GM18526 (cell line): Measurements from ENCODE around the gene ZNF839.
A peak's percentile ranks its signal among the peaks of the same experiment; 100 is the strongest.

Experiments
- POLR2A ChIP-seq: IDR thresholded peaks from 3 replicates; pipeline ENCODE4 v1.6.1; 2011; ENCODE audit not compliant: insufficient read length; ENCODE audit errors: extremely low read depth

ZNF839 gene

DNA sequence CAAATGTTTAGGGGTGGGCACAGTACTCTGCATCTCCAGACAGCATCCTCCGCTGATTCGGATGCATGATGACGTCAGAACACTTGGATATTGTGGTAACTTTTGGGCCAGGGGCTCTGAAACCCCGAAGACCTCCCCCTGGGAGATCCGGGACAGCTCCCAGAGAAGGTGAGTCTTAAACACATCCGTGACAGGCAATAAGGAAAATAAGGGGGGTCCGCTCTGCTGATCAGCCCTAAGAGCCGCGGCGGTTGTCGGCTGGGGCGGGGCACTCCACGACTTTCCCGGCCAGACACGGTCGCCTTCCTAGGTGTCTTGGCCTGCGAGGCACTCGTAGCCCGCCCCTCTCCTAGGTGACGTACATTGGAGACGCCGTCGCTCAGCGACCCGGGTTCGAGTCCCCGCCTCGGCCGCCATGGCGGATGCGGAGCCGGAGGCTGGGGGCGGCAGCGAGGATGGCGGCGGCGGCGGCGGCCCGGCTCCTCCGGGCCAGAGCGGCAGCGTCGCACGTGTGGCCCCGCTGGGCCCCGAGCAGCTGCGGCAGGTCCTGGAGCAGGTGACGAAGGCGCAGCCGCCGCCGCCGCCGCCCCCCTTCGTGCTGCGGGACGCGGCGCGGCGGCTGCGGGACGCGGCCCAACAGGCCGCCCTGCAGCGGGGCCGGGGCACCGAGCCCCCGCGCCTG, at the start of gene ZNF839:
ZNF839 (plus strand) TSS at position 396 of the 682 bp plus-strand sequence; CDS start at position 416, 20 bp downstream.
- peak; percentile 59 for TF ChIP-seq POLR2A

DNA sequence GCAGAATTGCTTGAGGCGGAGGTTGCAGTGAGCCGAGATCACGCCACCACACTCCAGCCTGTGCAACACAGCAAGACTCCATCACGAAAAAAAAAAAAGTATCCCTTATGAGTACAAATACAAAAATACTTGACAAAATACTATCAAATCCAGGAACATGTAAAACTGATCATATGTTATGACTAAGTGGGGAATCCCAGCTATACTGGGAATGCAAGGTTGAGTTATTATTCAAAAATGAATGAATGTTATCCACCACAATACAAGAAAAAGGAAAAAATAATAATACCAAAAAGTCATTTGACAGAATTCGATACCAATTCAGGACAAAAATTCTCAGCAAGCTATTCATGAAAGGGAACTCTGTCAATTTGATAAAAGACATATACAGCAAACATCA, 47.2 kb upstream of the ZNF839 start:
- TF ChIP-seq POLR2A = no peak

DNA sequence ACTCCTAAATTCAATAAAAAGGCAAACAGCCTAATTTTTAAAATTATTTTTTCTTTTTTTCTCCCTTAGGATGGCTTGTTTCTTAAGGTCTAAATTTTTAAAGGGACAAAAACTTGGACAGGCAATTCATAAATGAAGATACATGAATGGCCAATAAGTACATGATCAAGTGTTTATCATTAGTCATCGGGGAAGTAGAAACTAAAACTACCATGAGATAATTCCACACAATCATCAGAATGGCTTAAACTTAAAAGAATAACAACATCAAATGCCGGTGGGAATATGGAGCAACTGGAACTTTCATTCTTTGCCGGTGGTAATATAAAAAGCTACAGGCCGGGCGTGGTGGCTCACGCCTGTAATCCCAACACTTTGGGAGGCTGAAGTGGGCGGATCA, 43.7 kb upstream of the ZNF839 start:
- no peak for TF ChIP-seq POLR2A

DNA sequence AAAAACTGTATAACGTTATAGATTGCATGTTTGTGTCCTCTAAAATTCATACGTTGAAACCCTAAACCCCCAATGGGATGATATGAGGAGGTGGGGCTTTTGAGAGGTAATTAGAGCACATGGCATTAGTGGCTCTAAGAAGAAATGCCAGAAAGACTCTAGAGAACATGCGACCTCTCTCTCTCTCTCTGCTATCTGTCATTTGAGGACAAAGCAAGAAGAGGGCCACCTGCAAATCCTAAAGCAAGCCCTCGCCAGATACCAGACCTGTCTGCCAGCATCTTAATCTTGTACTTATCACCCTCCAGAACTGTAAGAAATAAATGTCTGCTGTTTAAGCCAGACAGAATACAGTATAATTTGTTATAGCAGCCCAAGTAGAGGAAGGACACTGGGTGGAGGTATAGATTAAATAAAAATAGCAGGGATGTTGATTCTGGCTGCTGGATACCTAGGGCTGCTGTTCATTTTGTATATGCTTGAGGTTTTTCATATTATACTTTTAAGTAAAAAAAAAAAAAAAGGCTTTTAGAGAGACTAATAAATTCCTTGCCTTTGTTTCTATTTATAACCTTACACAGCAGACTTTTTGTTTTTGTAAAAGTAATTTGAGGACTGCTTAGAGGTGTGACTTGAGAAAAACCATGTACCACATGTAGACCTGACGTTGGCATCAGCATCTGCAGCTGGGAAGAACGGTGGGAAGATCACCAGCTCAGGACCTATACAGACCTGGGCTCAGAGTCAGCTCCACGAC, 41.5 kb upstream of the ZNF839 start:
- no peak for TF ChIP-seq POLR2A

DNA sequence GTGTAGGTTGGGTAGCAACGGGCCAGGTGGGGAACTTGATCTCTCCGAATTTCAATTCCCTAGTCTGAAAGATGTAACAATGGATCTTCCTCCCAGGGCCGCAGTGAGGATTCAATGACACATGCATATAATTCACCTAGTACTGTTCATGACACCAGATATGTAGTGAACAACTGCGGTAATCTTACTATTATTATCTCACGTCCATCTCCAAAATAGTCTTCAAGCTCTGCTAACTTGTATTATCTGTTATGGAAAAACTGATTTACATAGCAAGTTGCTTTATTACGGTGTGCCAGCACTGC, 41.0 kb upstream of the ZNF839 start:
- TF ChIP-seq POLR2A = no peak

DNA sequence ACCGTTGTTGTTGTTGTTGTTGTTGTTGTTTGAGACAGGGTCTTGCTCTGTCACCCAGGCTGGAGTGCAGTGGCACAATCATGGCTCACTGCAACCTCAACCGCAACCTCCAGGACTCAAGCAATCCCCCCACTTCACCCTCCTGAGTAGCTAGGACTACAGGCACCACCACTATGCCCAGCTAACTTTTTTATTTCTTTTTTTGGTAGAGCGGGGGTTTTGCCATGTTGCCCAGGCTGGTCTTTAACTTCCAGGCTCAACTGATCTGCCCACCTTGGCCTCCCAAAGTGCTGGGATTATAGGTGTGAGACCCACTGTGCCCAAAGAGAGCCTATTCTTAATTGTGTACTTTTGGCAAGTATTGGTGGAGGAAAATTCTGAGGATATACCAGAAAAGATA, 40.3 kb upstream of the ZNF839 start:
- TF ChIP-seq POLR2A = no peak

DNA sequence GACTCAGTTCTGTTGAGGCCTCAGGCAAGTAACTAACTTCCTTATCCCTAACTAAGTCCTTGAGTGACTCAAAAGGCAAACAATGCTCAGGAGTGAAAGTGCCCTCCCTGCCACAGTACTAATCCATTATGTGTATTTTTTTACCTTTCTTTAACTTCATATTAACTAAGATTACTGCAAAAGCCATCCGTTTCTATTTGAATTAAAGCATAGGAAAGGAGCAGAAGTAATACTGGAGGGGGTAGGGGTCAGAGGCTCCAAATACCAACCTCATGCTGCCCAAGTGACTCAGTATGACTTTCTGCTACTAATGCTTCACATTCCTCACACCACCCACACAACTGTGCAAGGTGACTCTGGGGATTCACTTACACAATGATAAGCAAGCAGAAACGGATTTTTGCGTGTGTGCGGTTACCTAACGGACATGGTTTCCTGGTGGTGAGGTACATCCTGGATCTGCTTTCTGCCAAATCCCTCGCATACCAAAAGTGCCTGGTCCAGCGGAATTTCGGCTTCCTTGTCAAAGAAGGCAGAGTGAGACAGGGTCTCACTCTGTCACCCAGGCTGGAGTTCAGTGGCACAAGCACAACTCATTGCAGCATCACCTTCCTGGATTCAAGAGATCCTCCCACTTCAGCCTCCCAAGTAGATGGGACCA, 39.7 kb upstream of the ZNF839 start:
- TF ChIP-seq POLR2A = no peak

DNA sequence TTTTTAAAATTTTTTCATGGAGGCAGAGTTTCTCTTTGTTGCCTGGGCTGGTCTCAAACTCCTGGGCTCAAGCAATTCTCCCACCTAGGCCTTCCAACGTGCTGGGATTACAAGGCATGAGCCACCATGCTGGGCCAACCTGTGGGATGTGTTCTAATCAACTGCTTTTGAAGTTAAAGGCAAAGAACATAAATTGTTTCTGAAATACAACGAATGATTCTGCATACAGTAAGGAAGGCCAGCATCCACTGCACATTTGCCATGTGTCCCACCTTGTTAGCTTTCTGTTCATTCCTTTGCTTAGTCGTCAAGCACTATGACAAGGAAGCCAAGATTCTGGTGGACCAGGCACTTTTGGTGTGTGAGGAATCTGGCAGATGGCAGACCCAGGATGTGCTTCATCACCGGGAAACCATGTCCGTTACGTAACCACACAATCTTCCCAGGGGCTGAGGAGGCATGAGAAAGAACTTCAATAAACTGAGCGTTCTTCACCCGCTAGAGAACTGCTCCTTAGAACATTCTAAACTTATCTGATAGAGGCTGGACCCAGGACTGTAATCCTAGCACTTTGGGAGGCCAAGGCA, 39.1 kb upstream of the ZNF839 start:
- no peak for TF ChIP-seq POLR2A

DNA sequence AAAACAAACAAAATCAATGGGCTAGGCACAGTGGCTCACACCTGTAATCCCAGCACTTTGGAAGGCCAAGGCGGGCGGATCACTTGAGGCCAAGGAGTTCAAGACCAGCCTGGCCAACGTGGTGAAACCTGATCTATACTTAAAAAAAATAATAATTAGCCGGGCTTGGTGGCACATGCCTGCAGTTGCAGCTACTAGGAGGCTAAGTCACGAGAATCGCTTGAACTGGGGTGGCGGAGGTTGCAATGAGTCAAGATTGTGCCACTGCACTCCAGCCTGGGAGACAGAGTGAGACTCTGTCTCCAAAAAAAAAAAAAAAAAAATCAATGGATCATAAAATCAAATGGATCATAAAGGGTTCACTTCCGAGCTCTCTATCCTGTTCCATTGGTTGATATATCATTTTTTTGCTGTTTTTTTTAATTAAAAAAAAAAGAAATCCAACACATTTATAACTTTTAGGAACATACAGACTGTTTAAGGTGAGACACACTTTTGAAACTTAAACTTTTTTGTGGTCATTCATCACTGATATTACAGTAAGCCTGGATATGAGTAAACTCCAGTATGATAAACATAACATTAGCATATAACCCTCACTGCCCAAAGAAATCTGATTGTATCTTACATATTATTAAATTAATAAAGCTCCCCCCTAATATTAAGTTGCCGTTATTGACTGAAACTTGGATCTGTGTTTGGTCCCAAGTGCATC, 36.6 kb upstream of the ZNF839 start:
- TF ChIP-seq POLR2A = no peak

DNA sequence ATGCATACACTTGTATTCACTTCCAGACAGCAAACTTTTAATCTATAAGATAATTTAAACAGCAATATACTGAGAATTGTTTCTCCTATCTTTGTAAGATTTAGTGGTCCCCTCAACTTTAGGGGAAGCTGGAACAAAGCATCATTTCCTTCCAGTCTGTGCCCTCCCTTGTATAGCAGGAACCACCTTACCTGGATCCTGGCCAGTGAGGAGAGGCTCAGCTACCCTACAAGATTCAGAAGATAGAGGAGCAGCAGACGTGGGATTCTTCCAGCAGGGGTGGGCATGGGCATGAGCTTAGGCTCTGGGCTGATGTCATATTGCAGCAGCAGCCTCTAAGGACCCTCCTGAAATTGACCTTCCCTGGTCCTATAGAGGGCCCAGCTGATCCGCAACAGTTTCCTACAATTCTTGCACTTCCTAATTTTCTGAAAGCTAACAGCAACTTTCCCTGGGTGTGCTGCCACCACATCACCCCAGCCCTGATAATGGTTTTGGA, 35.9 kb upstream of the ZNF839 start:
- no peak for TF ChIP-seq POLR2A

DNA sequence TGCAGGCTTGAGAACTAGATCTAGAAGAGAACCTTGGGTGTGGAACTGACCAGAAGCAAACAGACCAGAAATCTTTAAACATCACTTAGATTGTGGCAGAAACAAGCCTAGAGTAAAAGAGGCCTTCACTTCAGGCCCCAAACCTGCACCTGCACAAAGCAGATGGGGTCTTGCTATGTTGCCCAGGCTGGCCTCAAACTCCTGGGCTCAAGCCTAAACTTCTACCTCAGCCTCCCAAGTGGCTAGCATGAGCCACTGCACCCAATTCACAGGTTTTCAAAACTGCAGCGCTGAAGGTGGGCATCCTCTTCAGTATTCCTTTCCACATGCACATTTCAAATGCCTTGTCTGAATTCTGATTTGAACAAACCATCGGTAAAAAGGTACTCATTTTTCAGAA, 34.4 kb upstream of the ZNF839 start:
- no peak for TF ChIP-seq POLR2A

DNA sequence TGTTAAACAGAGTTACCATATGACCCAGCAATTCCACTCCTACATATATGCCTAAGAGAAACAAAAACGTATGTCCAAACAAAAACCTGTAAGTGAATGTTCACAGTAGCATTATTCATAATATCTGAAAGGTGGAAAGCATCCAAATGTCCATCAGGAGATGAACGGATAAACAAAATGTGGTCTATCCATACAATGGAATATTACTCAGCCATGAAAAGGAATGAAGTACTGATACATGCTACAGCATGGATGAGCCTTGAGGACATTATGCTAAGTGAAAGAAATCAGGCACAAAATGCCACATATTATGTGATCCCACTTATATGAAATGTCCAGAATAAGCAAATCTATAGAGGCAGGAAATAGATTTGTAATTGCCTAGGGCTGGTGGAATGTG, 31.4 kb upstream of the ZNF839 start:
- no peak for TF ChIP-seq POLR2A

DNA sequence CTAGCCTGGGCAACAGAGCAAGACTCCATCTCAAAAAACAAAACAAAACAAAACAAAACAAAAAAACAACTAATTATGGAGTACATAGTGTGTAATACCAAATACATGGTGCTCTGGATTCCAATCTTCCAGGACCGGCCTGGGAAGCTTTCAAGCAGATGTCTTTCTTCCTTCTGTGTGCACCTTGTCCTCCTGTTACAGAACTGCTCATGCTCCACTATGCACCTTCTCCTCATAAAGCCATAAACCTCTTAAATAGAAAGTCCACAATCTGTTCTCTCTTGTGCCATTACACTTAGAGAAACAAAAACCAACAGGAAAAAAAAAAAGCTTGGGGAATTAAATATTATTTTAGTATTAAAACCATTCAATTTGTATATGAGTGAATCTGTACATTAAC, 27.1 kb upstream of the ZNF839 start:
- no peak for TF ChIP-seq POLR2A

DNA sequence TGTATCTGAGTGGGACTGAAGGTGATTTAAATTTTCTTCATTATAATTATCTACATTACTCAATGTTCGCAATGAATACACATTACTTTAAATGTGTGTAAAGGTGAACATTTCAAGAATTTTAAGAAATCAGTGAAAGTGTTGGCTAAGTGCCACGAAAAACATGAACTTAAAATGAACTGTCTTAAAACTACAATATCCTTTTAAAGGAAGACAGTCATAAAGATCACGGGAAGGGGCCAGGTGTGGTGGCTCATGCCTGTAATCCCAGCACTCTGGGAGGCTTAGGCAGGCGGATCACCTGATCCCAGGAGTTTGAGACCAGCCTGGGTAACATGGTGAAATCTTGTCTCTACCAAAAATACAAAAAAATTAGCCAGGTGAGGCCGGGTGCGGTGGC, 25.8 kb upstream of the ZNF839 start:
- TF ChIP-seq POLR2A = no peak

DNA sequence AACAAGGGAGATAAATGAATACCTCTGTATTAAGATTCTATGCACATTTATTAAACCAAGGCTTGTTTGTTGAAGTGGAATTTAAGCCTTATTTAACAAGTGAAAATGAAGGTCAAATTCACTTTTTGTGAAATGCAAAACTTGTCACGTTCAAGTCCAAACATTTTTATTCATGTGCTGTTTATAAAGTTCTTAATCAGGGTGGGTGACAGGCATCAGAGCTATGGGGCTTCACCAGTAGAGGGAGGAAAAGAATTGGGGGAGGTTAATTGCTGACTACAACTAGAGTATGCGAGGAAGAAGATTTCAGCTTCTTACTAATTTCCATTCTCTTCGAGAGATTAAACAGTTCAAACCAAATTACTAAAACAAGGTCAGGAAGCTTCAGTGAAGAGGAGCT, 24.3 kb upstream of the ZNF839 start:
- TF ChIP-seq POLR2A = no peak

DNA sequence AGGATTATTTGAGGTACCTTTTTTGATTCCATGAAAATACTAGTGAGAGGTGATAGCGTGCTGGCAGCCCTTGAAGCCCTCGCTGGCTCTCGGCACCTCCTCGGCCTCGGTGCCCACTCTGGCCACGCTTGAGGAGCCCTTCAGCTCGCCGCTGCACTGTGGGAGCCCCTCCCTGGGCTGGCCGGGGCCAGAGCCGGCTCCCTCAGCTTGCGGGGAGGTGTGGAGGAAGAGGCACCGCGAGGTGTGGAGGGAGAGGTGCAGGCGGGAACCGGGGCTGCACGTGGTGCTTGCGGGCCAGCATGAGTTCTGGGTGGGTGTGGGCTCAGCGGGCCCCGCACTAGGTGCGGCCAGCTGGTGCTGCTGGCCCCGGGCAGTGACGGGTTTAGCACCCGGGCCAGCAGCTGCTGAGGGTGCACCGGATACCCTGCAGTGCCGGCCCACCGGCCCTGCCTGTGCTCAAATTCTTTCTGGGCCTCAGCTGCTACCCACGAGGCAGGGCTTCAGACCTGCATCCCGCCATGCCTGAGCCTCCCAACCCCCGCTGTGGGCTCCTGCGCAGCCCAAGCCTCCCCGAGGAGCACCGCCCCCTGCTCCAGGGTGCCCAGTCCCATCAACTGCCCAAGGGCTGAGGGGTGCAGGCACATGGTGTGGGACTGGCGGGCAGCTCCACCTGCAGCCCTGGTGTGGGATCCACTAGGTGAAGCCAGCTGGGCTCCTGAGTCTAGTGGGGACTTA, 21.9 kb upstream of the ZNF839 start:
- no peak for TF ChIP-seq POLR2A
